NCI-H2107 (cell line): ENCODE measurements around the gene CXorf58.
"Not testable (repeated sequence)": the region's sequence is repeated elsewhere in the genome, so short reads cannot be mapped to it uniquely, and the experiment has no call there.

ENCODE experiments used
- DNase-seq: peaks from one replicate; lab custom pipeline; 2025; lab: John Stamatoyannopoulos, UW

CXorf58 gene

GRCh38 chrX:23954396-23954795 is 46.6 kb downstream of the CXorf58 start:
- no peak for DNase-seq

GRCh38 chrX:23959781-23960180 is 52.0 kb downstream of the CXorf58 start:
- DNase-seq: no peak

DNA sequence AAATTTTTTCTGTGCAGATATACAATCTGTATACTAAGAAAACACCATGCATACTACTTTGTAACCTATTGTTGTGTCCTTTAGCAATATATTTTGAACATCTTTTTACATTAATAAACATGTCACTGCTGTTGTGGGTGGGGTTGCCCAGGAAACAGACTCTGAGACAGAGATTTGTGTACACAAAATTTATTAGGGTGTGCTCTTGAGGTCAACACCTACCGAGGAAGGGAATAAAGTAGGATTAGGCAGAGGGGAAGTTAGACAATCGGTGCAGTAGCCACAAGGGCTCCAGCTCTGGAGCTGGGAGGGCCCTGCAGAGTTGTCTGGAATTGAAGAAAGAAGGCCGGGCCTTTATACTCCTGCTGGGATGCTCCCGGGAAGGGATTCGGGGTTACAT is 56.4 kb downstream of the CXorf58 start:
- no peak for DNase-seq

- not testable (repeated sequence) for DNase-seq
Measured at GRCh38 chrX:23965630-23966029, 57.8 kb downstream of the CXorf58 start.

GRCh38 chrX:23978491-23978890 is 70.7 kb downstream of the CXorf58 start:
- DNase-seq: no peak

DNA sequence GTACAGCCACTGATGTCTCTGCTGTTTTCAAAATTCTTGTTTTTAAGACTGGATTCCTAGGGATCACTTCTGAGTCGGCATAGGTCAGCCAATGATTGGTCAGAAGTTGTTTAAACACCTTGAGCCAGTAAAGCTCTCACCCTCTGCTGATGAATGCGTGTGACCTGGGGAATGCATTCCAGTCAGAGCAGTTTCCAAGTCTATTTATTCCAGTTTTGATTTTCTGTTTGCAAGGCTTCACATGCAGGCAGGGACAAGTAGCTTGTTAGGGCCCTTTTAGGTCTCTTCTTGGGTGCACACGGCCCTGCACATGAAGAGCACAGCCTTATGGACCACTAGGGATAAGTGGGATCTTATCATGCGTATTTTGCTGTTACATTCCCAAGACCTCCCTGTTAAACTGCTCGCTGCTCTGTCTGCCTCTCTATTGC is 72.2 kb downstream of the CXorf58 start:
- DNase-seq: no peak

DNA sequence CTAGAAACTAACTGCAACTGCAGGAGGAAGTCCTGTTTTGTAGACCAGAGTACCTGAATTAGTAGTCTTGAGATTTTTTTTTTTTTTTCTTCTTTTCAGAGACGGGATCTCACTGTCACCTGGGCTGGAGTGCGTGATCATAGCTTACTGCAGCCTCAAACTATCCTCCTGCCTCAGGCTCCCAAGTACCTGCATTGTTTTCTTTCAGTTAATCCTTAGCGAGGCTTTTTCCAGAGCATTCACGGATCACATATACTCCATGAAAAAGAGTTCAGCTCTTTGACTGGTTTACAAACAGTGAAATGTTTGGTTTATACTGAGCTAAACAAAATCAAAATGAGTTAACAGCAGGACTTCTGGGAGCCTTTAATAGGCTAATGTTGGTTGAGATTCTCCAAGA is 73.4 kb downstream of the CXorf58 start:
- DNase-seq: no peak

DNA sequence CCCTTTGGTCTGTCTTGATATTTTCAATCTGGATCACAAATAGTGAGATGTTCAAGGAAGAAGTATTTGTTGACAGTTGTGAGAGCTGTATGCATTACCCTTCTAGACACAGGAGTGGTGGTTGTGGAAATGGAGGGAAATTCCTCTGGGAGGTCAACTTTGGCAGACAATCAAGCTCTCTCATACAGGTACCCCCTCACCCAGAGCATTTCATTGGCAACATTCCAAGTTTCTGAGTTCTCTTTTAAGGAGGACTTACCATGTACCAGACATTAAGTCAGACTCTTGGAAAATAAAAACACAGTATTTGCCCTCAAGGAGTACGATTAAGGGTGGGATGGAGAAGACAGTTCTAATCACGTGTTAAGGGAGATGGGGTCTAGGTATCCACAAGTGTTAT is 73.9 kb downstream of the CXorf58 start:
- DNase-seq: no peak

GRCh38 chrX:23982891-23983290 is 75.1 kb downstream of the CXorf58 start:
- DNase-seq: no peak
